CD4-positive, alpha-beta T cell treated with Interferon gamma for 1 hour (primary cell): ENCODE data around the gene CALN1.

ENCODE experiments used
- DNase-seq: peaks from one replicate; pipeline ENCODE4 v3.0.0-alpha.2; 2020

CALN1 gene

DNA sequence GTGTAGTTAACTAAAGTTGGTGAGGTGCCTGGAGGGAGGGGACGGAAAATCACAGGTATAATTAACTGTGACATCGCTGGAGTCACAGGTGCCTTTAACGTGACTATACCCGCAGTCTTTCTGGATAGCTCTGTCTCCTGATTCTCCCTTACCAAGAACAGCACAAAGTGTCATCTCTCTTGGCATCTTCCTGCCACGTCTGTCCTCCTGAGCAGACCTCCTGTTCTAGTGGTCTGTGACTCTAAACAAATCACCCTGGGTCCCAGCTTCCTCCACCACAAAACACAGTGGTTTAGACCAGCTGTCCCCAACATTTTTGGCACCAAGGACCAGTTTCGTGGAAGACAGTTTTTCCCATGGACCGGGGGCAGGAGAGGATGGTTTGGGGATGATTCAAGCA lies 90.5 kb downstream of the CALN1 start:
- DNase-seq, result no peak

GRCh38 chr7:72321081-72321480 lies 91.1 kb downstream of the CALN1 start:
- DNase-seq, result no peak

GRCh38 chr7:72317341-72317740 lies 94.8 kb downstream of the CALN1 start:
- DNase-seq, result no peak

DNA sequence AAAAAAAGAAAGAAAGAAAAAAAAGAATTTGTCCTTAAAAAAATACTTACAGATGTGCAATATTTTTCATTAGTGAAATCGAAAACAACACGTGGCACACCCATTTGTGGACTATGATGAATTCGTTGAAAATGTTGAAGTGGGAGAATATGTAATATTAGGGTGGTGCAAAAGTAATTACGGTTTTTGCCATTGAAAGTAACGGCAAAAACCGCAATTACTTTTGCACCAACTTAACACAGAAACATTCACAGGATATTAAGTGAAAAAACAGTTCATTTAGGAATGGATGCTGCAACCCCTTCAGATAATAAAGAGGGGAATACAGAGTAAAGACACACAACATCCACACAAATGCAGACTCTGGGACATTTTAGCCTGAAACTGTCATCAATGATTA lies 96.0 kb downstream of the CALN1 start:
- no peak for DNase-seq

- DNase-seq, result no peak
Observed at GRCh38 chr7:72313906-72314305, 98.2 kb downstream of the CALN1 start.

DNA sequence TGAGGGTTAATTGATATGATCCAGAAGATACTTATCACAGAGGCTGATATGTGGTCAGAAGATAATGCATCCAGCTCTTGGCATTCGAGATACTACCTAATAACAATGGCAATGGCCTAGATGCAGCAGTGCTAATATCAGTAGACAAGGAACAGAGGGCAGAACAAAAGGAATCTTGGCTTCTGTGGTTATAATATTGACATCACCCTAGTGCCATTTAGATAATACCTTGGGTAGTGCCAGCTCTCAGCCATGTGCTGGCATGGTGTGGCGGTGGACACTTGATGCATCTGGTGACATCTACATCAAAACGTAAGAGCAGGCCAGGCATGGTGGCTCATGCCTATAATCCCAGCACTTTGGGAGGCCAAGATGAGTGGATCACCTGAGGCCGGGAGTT lies 101.8 kb downstream of the CALN1 start:
- DNase-seq, result no peak

GRCh38 chr7:72309476-72309875 lies 102.7 kb downstream of the CALN1 start:
- no peak for DNase-seq

- no peak for DNase-seq
Observed at GRCh38 chr7:72308986-72309385, 103.2 kb downstream of the CALN1 start.

DNA sequence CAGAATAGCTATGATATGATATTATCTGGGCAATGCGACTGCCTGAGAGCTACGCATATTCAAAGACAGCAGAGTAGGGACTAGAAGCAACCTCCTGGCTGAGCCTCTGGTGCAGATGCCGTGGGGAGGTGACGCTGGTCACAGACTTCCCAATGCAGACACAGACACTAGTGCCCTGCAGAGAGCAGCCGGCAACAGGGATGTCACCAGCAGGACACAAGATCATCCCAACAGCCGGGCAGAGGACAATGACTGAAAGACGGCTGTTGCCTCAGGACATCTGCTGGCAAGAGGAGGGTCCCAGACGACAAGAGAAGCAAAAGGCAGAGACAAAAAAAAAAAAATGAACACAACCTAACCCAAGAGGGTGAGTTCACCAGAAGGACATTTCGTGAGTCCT lies 104.6 kb downstream of the CALN1 start:
- DNase-seq, result no peak

GRCh38 chr7:72298912-72299311 lies 113.2 kb downstream of the CALN1 start:
- no peak for DNase-seq

GRCh38 chr7:72298091-72298490 lies 114.0 kb downstream of the CALN1 start:
- DNase-seq, result no peak

GRCh38 chr7:72297636-72298035 lies 114.5 kb downstream of the CALN1 start:
- DNase-seq, result no peak

- DNase-seq, result no peak
Observed at GRCh38 chr7:72292794-72293193, 119.3 kb downstream of the CALN1 start.

GRCh38 chr7:72292118-72292517 lies 120.0 kb downstream of the CALN1 start:
- no peak for DNase-seq

- no peak for DNase-seq
Observed at GRCh38 chr7:72286519-72286918, 125.6 kb downstream of the CALN1 start.

- DNase-seq, result no peak
Observed at GRCh38 chr7:72283309-72283708, 128.8 kb downstream of the CALN1 start.

- DNase-seq, result no peak
Observed at GRCh38 chr7:72281308-72281707, 130.8 kb downstream of the CALN1 start.

GRCh38 chr7:72279203-72279602 lies 132.9 kb downstream of the CALN1 start:
- no peak for DNase-seq

DNA sequence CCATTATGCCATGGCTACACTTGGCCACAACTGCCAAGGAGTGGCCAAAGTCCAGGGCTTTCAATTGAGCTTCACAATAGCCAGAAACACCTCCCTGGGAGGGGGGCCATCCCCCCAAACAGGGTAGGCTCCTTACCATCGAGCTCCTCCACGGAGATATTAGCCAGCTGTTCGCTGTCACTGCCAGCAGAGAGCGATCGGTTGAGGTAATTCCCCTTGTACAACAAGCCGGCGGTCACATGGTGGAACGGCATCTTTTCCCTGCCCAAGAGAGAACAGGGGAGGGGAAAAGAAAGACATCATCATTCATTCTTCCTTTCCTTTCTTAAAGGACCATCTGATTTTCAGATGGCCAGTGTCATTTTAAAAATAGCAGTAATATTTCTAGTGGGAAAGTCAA lies 133.6 kb downstream of the CALN1 start:
- no peak for DNase-seq

DNA sequence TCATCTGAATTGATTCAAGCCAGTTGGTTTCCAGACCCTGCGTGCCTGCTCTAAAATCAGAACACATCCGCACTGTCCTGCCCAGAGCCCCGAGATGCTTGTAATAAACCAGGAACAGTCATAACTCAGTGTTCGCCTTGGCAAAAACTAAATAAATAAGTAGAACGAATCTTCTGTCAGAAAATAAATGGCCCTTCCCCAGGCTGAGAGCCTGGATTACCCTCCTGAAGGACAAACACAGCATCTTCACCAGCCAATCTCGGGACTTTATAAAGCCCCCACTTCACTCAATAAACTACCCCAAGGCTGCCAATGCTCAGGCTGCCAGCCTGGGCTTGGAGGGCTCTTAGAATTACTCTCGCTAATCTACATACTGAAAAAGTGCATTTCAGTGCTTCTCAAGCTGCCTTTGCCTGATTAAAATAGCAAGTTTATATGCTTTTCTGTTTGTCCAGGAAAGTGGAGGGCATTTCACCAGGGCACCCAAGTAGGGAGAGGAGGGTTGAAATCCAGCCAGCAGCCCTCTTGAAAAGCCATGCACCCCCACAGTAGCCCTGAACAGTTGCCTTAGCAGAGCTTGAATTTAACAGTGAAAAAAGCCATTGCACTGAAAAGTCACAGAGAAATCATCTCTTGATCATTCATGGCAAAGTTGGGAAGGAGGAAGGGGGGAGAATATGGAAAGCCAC lies 136.6 kb downstream of the CALN1 start:
- DNase-seq, result no peak

DNA sequence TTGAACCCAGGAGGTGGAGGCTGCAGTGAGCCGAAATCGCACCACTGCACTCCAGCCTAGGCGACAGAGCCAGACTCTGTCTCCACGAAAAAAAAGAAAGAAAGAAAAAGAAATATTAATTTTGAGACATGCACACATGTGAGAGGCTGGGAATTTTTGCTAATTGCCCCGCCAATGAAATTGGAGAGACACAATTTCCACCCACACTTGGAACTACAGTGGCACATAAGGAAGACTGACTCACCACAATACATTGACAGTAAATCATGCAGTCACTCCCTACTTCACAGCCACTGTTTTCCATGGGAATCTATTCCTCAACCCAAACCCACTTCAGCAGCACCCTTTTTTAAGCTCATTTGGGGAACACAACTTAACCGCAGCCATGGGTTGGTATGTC lies 139.7 kb downstream of the CALN1 start:
- DNase-seq, result no peak

DNA sequence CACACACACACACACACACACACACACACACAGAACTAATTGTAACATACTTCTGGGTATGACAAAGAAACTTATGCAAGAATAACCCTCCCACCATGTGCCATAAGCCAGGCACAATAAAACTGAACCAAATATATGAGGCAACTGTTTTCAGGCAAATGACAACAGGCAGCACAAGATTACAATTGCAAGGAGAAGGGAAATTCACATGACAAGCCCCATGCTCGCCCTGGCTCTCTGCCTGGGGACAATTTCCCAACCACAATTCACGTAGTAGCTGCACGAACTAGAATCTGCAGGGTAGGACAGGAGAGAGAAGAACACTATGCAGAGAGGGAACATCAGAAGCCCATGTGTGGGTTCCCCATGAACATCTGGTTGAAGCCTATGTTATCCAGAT lies 143.3 kb downstream of the CALN1 start:
- no peak for DNase-seq

DNA sequence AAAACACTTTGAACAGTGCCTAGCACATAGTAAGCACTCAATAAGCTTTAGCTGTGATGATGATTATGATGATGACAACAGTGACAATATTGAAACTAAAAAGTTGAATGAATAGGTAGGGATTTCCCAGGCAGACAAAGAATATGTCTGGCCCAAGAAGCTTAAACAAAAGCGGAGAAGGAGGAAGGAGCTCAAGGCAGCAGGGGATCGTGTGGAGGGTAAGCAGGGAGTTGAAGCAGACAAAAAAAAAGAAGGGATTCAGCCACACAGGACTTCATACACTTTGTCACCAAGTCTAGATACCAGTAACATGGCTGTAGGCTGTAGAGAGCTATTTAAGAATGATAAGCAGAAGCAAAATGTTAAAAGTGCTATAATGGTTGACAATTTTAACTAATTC lies 144.0 kb downstream of the CALN1 start:
- no peak for DNase-seq

GRCh38 chr7:72267291-72267800 lies 144.8 kb downstream of the CALN1 start:
- DNase-seq, result no peak

- DNase-seq, result no peak
Observed at GRCh38 chr7:72266771-72267170, 145.4 kb downstream of the CALN1 start.
